PC-9 (cell line): ENCODE data around the gene ZNF618. TPM values are rescaled to one million over a fixed set of nuclear protein-coding genes. Genes with fewer than 3 reads are reported as not detected.

Source experiments
- BruUV-seq: library from RNA; stranded (reverse); fragments of 400-500 nt; replicated peaks from 2 replicates; lab custom pipeline; 2021; lab: Mats Ljungman, UMichigan
- CTCF ChIA-PET: fragments of 300-600 bp; sonication (Branson Sonifier 250); formaldehyde crosslinking; loops from one replicate; lab custom pipeline; 2022; ENCODE audit warnings: antibody characterized with exemption; lab: Charles Lee
- POLR2A ChIA-PET: fragments of 300-600 bp; sonication (Branson Sonifier 250); formaldehyde crosslinking; loops from one replicate; lab custom pipeline; 2022; ENCODE audit warnings: antibody characterized with exemption; ENCODE audit not compliant: unreplicated experiment; lab: Charles Lee
- DNase-seq, 2 experiments: peaks; one replicate each; pipeline versions ENCODE4 v3.0.0 to v3.0.0-alpha.2; 2015 to 2022; ENCODE audit warnings: mixed read lengths in 1 of 2
- H2AFZ ChIP-seq: fragments of 200-600 bp; sonication (generic); 2 replicates; pipeline ENCODE4 v1.8.1; 2017; ENCODE audit warnings: antibody characterized with exemption
- H3F3A ChIP-seq: fragments of 200-600 bp; sonication (generic); 2 replicates; pipeline ENCODE4 v1.8.1; 2017; ENCODE audit warnings: antibody characterized with exemption, mild to moderate bottlenecking, low read depth; ENCODE audit not compliant: insufficient read depth
- H3K27ac ChIP-seq: fragments of 200-600 bp; sonication (generic); 2 replicates; pipeline ENCODE4 v1.6.1; 2016; ENCODE audit warnings: mixed run types
- H3K27me3 ChIP-seq: fragments of 200-600 bp; sonication (generic); 2 replicates; pipeline ENCODE4 v1.6.1; 2016; ENCODE audit warnings: low read depth, mixed run types; ENCODE audit not compliant: insufficient read depth
- H3K36me3 ChIP-seq: fragments of 200-600 bp; sonication (generic); 2 replicates; pipeline ENCODE4 v1.6.1; 2016; ENCODE audit warnings: low read depth, mixed run types
- H3K4me1 ChIP-seq: fragments of 200-600 bp; sonication (generic); replicated peaks from 2 replicates; pipeline ENCODE4 v1.6.1; 2016; ENCODE audit warnings: mixed run types; ENCODE audit not compliant: insufficient read depth
- H3K4me2 ChIP-seq: fragments of 200-600 bp; sonication (generic); 2 replicates; pipeline ENCODE4 v1.6.1; 2017; ENCODE audit warnings: mixed run types
- H3K4me3 ChIP-seq: fragments of 200-600 bp; sonication (generic); 2 replicates; pipeline ENCODE4 v1.6.1; 2016; ENCODE audit warnings: mixed run types
- H3K79me2 ChIP-seq: fragments of 200-600 bp; sonication (generic); 2 replicates; pipeline ENCODE4 v1.6.1; 2017; ENCODE audit warnings: low read depth, mixed run types
- H3K9me2 ChIP-seq: fragments of 200-600 bp; sonication (generic); 2 replicates; pipeline ENCODE4 v1.8.1; 2017; ENCODE audit warnings: mild to moderate bottlenecking; ENCODE audit not compliant: insufficient read depth
- H3K9me3 ChIP-seq: fragments of 200-600 bp; sonication (generic); 2 replicates; pipeline ENCODE4 v1.8.1; 2016; ENCODE audit warnings: low read depth; ENCODE audit not compliant: insufficient read depth
- H4K20me1 ChIP-seq: fragments of 200-600 bp; sonication (generic); 2 replicates; pipeline ENCODE4 v1.8.1; 2017; ENCODE audit not compliant: insufficient read depth
- EZH2 ChIP-seq: fragments of 200-600 bp; sonication (generic); IDR thresholded peaks from 2 replicates; pipeline ENCODE4 v1.8.0; 2017; ENCODE audit warnings: antibody characterized with exemption, low read depth
- intact Hi-C: fragments of 100-400 bp; cut with micrococcal nuclease; formaldehyde crosslinking; loops from one replicate; pipeline ENCODE4 v1.10.0; 2022; ENCODE audit not compliant: unreplicated experiment
- total RNA-seq: library from RNA; stranded (reverse); gene quantifications from 2 replicates; pipeline ENCODE4 v1.2.3, GENCODE V29; 2021
- TF ChIP-seq, protein P1 (sequence below): fragments of 200-600 bp; sonication (generic); conservative IDR thresholded peaks from 2 replicates; pipeline ENCODE4 v1.6.1; 2017; ENCODE audit warnings: mixed run types, antibody characterized with exemption, mild to moderate bottlenecking, moderate library complexity

Gene ZNF618
- total RNA-seq, 1 experiment from 2014 or later = 0.20 TPM

DNA sequence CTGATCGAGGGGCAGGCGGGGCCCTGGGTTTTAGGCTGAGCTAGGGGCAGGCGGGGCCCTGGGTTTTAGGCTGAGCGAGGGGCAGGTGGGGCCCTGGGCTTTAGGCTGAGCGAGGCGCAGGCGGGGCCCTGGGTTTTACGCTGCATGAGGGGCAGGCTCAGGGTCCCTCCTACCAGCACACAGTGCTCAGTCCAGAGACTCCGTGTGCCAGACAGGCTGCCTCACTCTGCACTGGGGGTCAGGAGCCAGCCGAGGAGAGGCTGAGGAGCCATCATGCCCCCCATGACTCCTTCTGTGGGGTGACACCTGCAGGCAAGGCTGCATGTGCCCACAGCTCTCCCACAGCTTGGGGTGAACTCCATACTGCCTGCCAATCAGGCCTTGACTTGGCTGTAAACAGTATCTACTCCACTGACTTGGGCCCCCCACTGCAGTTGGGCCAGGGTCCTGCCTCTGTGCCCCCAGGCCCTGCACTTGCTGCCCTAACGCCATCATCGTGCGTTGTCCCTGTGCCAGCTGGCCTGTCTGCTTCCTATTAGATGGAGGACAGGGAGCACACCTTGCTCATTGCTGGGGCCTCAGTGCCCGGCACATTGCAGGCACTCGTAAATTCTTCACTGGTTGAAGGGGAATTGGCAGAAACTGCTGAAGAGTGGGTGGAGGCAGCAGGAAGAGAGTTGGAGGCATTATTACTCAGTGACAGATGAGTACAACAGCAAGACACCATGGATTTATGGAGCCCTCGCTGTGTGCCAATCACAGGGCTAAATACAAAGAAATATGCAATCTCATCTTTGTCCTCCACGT lies 123.3 kb downstream of the ZNF618 start:
- Histone ChIP-seq H3K4me1 (no peaks in the 10 kb centered on the region), H3K9me3 (no peaks in the 10 kb centered on the region), H2AFZ (no peak overlapping the region), H3K4me2 (no peak overlapping the region), H3K27ac (no peak overlapping the region), H3F3A (no peaks in the 10 kb centered on the region), H3K27me3 (peaks cover 79% of the 10 kb centered on the region), H3K79me2 (no peaks in the 10 kb centered on the region), H3K4me3 (no peak overlapping the region), H4K20me1 (no peaks in the 10 kb centered on the region), H3K36me3 (no peaks in the 10 kb centered on the region), H3K9me2 (no peaks in the 10 kb centered on the region)
- ChIA-PET POLR2A (no interaction called here), CTCF (no interaction called here)
- no peak for DNase-seq
- BruUV-seq = no TSS peak
- TF ChIP-seq, protein P1, sequence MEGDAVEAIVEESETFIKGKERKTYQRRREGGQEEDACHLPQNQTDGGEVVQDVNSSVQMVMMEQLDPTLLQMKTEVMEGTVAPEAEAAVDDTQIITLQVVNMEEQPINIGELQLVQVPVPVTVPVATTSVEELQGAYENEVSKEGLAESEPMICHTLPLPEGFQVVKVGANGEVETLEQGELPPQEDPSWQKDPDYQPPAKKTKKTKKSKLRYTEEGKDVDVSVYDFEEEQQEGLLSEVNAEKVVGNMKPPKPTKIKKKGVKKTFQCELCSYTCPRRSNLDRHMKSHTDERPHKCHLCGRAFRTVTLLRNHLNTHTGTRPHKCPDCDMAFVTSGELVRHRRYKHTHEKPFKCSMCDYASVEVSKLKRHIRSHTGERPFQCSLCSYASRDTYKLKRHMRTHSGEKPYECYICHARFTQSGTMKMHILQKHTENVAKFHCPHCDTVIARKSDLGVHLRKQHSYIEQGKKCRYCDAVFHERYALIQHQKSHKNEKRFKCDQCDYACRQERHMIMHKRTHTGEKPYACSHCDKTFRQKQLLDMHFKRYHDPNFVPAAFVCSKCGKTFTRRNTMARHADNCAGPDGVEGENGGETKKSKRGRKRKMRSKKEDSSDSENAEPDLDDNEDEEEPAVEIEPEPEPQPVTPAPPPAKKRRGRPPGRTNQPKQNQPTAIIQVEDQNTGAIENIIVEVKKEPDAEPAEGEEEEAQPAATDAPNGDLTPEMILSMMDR = no peak
- no peak for TF ChIP-seq EZH2
- intact Hi-C loops = no loop called here

DNA sequence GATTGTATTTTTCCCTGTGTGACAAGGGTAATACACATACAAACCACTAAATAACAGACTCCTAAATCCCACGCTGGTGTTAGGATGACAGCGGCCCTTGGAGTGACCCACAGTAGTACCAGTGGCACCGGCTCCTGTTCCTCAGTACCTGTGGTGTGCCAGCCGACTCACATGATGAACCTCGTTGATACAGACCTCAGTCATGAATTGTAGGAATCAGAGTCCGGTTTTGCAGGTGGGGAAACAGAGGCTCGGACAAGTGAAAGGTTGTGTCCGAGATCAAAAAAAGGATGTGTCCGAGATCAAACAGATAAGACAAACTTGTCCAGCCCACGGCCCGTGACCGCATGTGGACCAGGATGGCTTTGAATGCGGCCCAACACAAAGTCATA lies 124.0 kb downstream of the ZNF618 start:
- no peaks in the 10 kb centered on the region for H3K36me3 ChIP-seq
- no peaks in the 10 kb centered on the region for H3F3A ChIP-seq
- no peaks in the 10 kb centered on the region for H3K4me1 ChIP-seq
- H3K9me2 ChIP-seq = no peaks in the 10 kb centered on the region
- ChIA-PET CTCF (no interaction called here), POLR2A (no interaction called here)
- H3K27ac ChIP-seq = no peak overlapping the region
- BruUV-seq = no TSS peak
- H2AFZ ChIP-seq = no peak overlapping the region
- peaks cover 80% of the 10 kb centered on the region for H3K27me3 ChIP-seq
- H3K4me2 ChIP-seq = no peak overlapping the region
- H4K20me1 ChIP-seq = no peaks in the 10 kb centered on the region
- no peak for DNase-seq
- H3K9me3 ChIP-seq = no peaks in the 10 kb centered on the region
- TF ChIP-seq, protein P1 = no peak
- TF ChIP-seq EZH2 = no peak
- no peaks in the 10 kb centered on the region for H3K79me2 ChIP-seq
- no peak overlapping the region for H3K4me3 ChIP-seq
- intact Hi-C loops = no loop called here

DNA sequence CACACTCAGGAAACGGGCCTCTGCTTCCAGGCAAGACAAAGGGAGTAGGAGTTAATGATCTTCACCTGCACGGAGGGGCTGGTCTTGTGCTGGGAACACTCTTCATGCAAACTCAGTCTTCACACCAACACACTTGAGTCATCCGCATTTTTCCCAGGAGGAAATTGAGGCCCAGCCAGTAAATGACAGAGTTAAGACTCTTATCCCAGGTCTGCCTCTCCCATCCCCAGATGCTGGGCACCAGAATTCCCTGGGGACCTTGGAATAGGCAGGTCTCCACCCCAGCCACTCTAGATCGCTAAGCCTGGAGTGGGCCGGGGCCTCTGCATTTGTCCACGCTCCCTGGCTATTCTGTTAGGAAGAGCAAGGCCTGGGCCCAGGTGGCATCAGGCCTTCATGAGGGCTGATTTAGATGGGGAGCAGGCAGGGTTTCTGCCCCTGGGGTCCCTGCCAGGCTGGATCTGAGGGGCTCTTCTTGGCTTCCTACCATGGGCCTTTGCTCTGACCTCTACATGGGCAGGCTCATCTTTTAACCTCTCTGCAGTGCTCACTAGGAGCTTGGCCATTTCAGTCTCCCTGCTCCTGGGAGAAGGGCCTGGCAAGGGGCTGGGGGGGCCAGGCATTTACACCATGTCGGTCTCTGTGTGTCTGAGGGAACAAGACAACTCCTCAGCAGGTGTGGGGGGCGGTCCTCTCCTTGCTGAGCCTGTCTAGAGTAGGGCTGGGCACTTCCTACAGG lies 124.7 kb downstream of the ZNF618 start:
- Histone ChIP-seq H3K27me3 (peaks cover 78% of the 10 kb centered on the region), H3K9me3 (no peaks in the 10 kb centered on the region), H3K4me2 (no peak overlapping the region), H3K79me2 (no peaks in the 10 kb centered on the region), H3K4me1 (no peaks in the 10 kb centered on the region), H3K9me2 (no peaks in the 10 kb centered on the region), H2AFZ (no peak overlapping the region), H3K4me3 (no peak overlapping the region), H3F3A (no peaks in the 10 kb centered on the region), H3K36me3 (no peaks in the 10 kb centered on the region), H4K20me1 (no peaks in the 10 kb centered on the region), H3K27ac (no peak overlapping the region)
- ChIA-PET POLR2A (no interaction called here), CTCF (interaction anchor here (0.6 kb wide), 1 partner anchor 659 kb away, joined by 4 read pairs; no protein-coding TSS in a partner anchor)
- BruUV-seq = no TSS peak
- intact Hi-C loops = no loop called here
- TF ChIP-seq, protein P1 = no peak
- TF ChIP-seq EZH2 = no peak
- DNase-seq = no peak
